Naive thymus-derived CD8-positive, alpha-beta T cell (primary cell): ENCODE results near the gene C4orf51. TPM values are rescaled to one million over a fixed set of nuclear protein-coding genes. Genes with fewer than 3 reads are reported as not detected.
"Not testable (repeated sequence)": the region's sequence is repeated elsewhere in the genome, so short reads cannot be mapped to it uniquely, and the experiment has no call there.

ENCODE experiments used
- ATAC-seq, 2 donors: fragments of 150-1000 bp; cut with Tn5 transposase in 1 of 2; sonication (Bioruptor Pico), chemical (Tn5 transposase) in 1 of 2; 1 replicate in 1 of 2; 2 replicates in 1 of 2; pipeline ENCODE4 v1.10.0; 2021; ENCODE audit warnings: mild to moderate bottlenecking in 2 of 2, moderate library complexity in 2 of 2
- POLR2A ChIA-PET: fragments of 350-600 bp; sonication (Branson Sonifier 250); formaldehyde crosslinking; loops from one replicate; lab custom pipeline; 2021; ENCODE audit warnings: antibody characterized with exemption; lab: Charles Lee
- DNase-seq, 10 donors: peaks; one replicate each; pipeline versions ENCODE4 v3.0.0 to v3.0.0-alpha.2; 2020 to 2022
- H3K27ac Mint-ChIP-seq, 10 donors: one replicate each; pipeline ENCODE4 v1.8.0; 2020 to 2022; ENCODE audit warnings: mild to moderate bottlenecking in 10 of 10, mixed read lengths in 10 of 10, moderate library complexity in 4 of 10, inconsistent platforms in 1 of 10
- H3K27me3 Mint-ChIP-seq, 5 donors: one replicate each; pipeline ENCODE4 v1.8.0; 2021 to 2022; ENCODE audit warnings: mixed read lengths in 5 of 5
- H3K36me3 Mint-ChIP-seq, 3 donors: one replicate each; pipeline ENCODE4 v1.8.0; 2020 to 2022; ENCODE audit warnings: mixed read lengths in 3 of 3, mild to moderate bottlenecking in 2 of 3, inconsistent platforms in 1 of 3
- H3K4me1 Mint-ChIP-seq, 4 donors: one replicate each; pipeline ENCODE4 v1.8.0; 2021 to 2022; ENCODE audit warnings: mixed read lengths in 4 of 4
- H3K4me3 Mint-ChIP-seq, 10 donors: one replicate each; pipeline ENCODE4 v1.8.0; 2020 to 2022; ENCODE audit warnings: mild to moderate bottlenecking in 10 of 10, mixed read lengths in 10 of 10, moderate library complexity in 6 of 10, inconsistent platforms in 1 of 10
- H3K9me3 Mint-ChIP-seq, 9 donors: one replicate each; pipeline ENCODE4 v1.8.0; 2020 to 2022; ENCODE audit warnings: mixed read lengths in 9 of 9, mild to moderate bottlenecking in 3 of 9, inconsistent platforms in 1 of 9, moderate library complexity in 1 of 9
- polyA plus RNA-seq, 3 donors: library from polyadenylated mRNA; unstranded; fragments of 300-500 nt; fragmentation: Illumina TruSeq; gene quantifications; one replicate each; pipeline ENCODE4 v1.2.3, GENCODE V29; 2021
- total RNA-seq, 8 experiments: library from RNA in 2 of 8; stranded (reverse) in 2 of 8; gene quantifications; one replicate each; pipeline ENCODE4 v1.2.3 and lab custom pipeline; 2021 to 2026

The C4orf51 gene
- total and polyA plus RNA-seq, 5 experiments from 2014 or later, result not detected

GRCh38 chr4:145680902-145681301, 956 bp downstream of the C4orf51 start:
- no peak overlapping the region for H3K27ac Mint-ChIP-seq
- H3K9me3 Mint-ChIP-seq, result peaks cover 4 to 16% (median 11%) of the 10 kb centered on the region in 9 donors
- peaks cover 0 to 3% (median 0%) of the 10 kb centered on the region in 3 donors for H3K36me3 Mint-ChIP-seq
- no peak for ATAC-seq
- no peak overlapping the region for H3K4me3 Mint-ChIP-seq
- H3K4me1 Mint-ChIP-seq, result no peaks in the 10 kb centered on the region
- peaks cover 2 to 26% (median 12%) of the 10 kb centered on the region in 5 donors for H3K27me3 Mint-ChIP-seq
- no peak for DNase-seq
- POLR2A ChIA-PET, result no interaction called here

GRCh38 chr4:145681518-145681917, 1.6 kb downstream of the C4orf51 start:
- Mint-ChIP-seq H3K27ac (no peak overlapping the region), H3K4me3 (no peak overlapping the region), H3K36me3 (peaks cover 0 to 3% (median 0%) of the 10 kb centered on the region in 3 donors), H3K9me3 (peaks cover 4 to 16% (median 11%) of the 10 kb centered on the region in 9 donors), H3K27me3 (peaks cover 2 to 26% (median 11%) of the 10 kb centered on the region in 5 donors), H3K4me1 (no peaks in the 10 kb centered on the region)
- no peak for DNase-seq
- no peak for ATAC-seq
- POLR2A ChIA-PET, result no interaction called here

- no peak for DNase-seq
- no peak overlapping the region for H3K4me3 Mint-ChIP-seq
- H3K36me3 Mint-ChIP-seq, result peaks cover 0 to 3% (median 0%) of the 10 kb centered on the region in 3 donors
- POLR2A ChIA-PET, result no interaction called here
- H3K4me1 Mint-ChIP-seq, result no peaks in the 10 kb centered on the region
- peaks cover 2 to 26% (median 11%) of the 10 kb centered on the region in 5 donors for H3K27me3 Mint-ChIP-seq
- ATAC-seq, result no peak
- H3K27ac Mint-ChIP-seq, result no peak overlapping the region
- peaks cover 4 to 12% (median 11%) of the 10 kb centered on the region in 9 donors for H3K9me3 Mint-ChIP-seq
Observed at GRCh38 chr4:145681956-145682355, 2.0 kb downstream of the C4orf51 start.

- no peaks in the 10 kb centered on the region for H3K4me1 Mint-ChIP-seq
- POLR2A ChIA-PET, result no interaction called here
- peaks cover 0 to 9% (median 4%) of the 10 kb centered on the region in 5 donors for H3K27me3 Mint-ChIP-seq
- H3K4me3 Mint-ChIP-seq, result no peak overlapping the region
- peaks cover 0 to 3% (median 0%) of the 10 kb centered on the region in 3 donors for H3K36me3 Mint-ChIP-seq
- no peak overlapping the region for H3K27ac Mint-ChIP-seq
- H3K9me3 Mint-ChIP-seq, result peaks cover 0 to 16% (median 0%) of the 10 kb centered on the region in 9 donors
- ATAC-seq (no peak), DNase-seq (no peak)
Observed at GRCh38 chr4:145686991-145687390, 7.0 kb downstream of the C4orf51 start.

- no peak for DNase-seq
- no peak for ATAC-seq
- Mint-ChIP-seq H3K9me3 (peaks cover 0 to 34% (median 3%) of the 10 kb centered on the region in 9 donors), H3K27me3 (no peaks in the 10 kb centered on the region), H3K27ac (no peak overlapping the region), H3K36me3 (peaks cover 0 to 4% (median 0%) of the 10 kb centered on the region in 3 donors), H3K4me1 (no peaks in the 10 kb centered on the region), H3K4me3 (no peak overlapping the region)
- POLR2A ChIA-PET, result no interaction called here
Observed at GRCh38 chr4:145690610-145691009, 10.7 kb downstream of the C4orf51 start.

- H3K4me1 Mint-ChIP-seq, POLR2A ChIA-PET, H3K27ac Mint-ChIP-seq, H3K36me3 Mint-ChIP-seq, H3K27me3 Mint-ChIP-seq, ATAC-seq, H3K4me3 Mint-ChIP-seq, DNase-seq: not testable (repeated sequence)
- peaks cover 0 to 36% (median 4%) of the 10 kb centered on the region in 9 donors for H3K9me3 Mint-ChIP-seq
Observed at GRCh38 chr4:145691416-145691815, 11.5 kb downstream of the C4orf51 start.

GRCh38 chr4:145694929-145695328, 15.0 kb downstream of the C4orf51 start:
- ATAC-seq (no peak), DNase-seq (no peak)
- Mint-ChIP-seq H3K4me1 (no peaks in the 10 kb centered on the region), H3K4me3 (no peak overlapping the region), H3K27me3 (peaks cover 0 to 7% (median 0%) of the 10 kb centered on the region in 5 donors), H3K36me3 (peaks cover 0 to 5% (median 0%) of the 10 kb centered on the region in 3 donors), H3K27ac (no peak overlapping the region), H3K9me3 (peaks cover 0 to 36% (median 4%) of the 10 kb centered on the region in 9 donors)
- POLR2A ChIA-PET, result no interaction called here

GRCh38 chr4:145697332-145697731, 17.4 kb downstream of the C4orf51 start:
- Mint-ChIP-seq H3K27ac (no peak overlapping the region), H3K9me3 (peaks cover 0 to 17% (median 3%) of the 10 kb centered on the region in 9 donors), H3K4me1 (no peaks in the 10 kb centered on the region), H3K36me3 (peaks cover 0 to 5% (median 0%) of the 10 kb centered on the region in 3 donors), H3K4me3 (no peak overlapping the region), H3K27me3 (peaks cover 0 to 17% (median 3%) of the 10 kb centered on the region in 5 donors)
- POLR2A ChIA-PET, result no interaction called here
- ATAC-seq (no peak), DNase-seq (no peak)

- DNase-seq, result no peak
- Mint-ChIP-seq H3K4me1 (no peaks in the 10 kb centered on the region), H3K27me3 (peaks cover 0 to 17% (median 3%) of the 10 kb centered on the region in 5 donors), H3K27ac (no peak overlapping the region), H3K36me3 (peaks cover 0 to 5% (median 0%) of the 10 kb centered on the region in 3 donors), H3K9me3 (peaks cover 0 to 14% (median 3%) of the 10 kb centered on the region in 9 donors), H3K4me3 (no peak overlapping the region)
- no peak for ATAC-seq
- POLR2A ChIA-PET, result no interaction called here
Observed at GRCh38 chr4:145698507-145698906, 18.6 kb downstream of the C4orf51 start.

GRCh38 chr4:145703850-145704497, 24.0 kb downstream of the C4orf51 start:
- peaks cover 0 to 5% (median 0%) of the 10 kb centered on the region in 3 donors for H3K36me3 Mint-ChIP-seq
- peaks cover 0 to 4% (median 0%) of the 10 kb centered on the region in 9 donors for H3K9me3 Mint-ChIP-seq
- no peak overlapping the region for H3K27ac Mint-ChIP-seq
- ATAC-seq (no peak), DNase-seq (no peak)
- H3K27me3 Mint-ChIP-seq, result peaks cover 0 to 17% (median 3%) of the 10 kb centered on the region in 5 donors
- H3K4me1 Mint-ChIP-seq, result no peaks in the 10 kb centered on the region
- POLR2A ChIA-PET, result no interaction called here
- no peak overlapping the region for H3K4me3 Mint-ChIP-seq

- no peak overlapping the region for H3K27ac Mint-ChIP-seq
- H3K27me3 Mint-ChIP-seq, result peaks cover 0 to 7% (median under 1%) of the 10 kb centered on the region in 5 donors
- peaks cover 0 to 26% (median 6%) of the 10 kb centered on the region in 3 donors for H3K36me3 Mint-ChIP-seq
- ATAC-seq (no peak), DNase-seq (no peak)
- POLR2A ChIA-PET, result no interaction called here
- H3K4me1 Mint-ChIP-seq, result no peaks in the 10 kb centered on the region
- H3K9me3 Mint-ChIP-seq, result peaks cover 6 to 41% (median 26%) of the 10 kb centered on the region in 9 donors
- no peak overlapping the region for H3K4me3 Mint-ChIP-seq
Observed at GRCh38 chr4:145709336-145709735, 29.4 kb downstream of the C4orf51 start.

- POLR2A ChIA-PET, result no interaction called here
- H3K36me3 Mint-ChIP-seq, result peaks cover 0 to 26% (median 6%) of the 10 kb centered on the region in 3 donors
- no peaks in the 10 kb centered on the region for H3K4me1 Mint-ChIP-seq
- H3K9me3 Mint-ChIP-seq, result peaks cover 6 to 41% (median 28%) of the 10 kb centered on the region in 9 donors
- ATAC-seq, result no peak
- H3K27ac Mint-ChIP-seq, result no peak overlapping the region
- H3K27me3 Mint-ChIP-seq, result peaks cover 0 to 7% (median 1%) of the 10 kb centered on the region in 5 donors
- no peak for DNase-seq
- no peak overlapping the region for H3K4me3 Mint-ChIP-seq
Observed at GRCh38 chr4:145709843-145710242, 29.9 kb downstream of the C4orf51 start.

GRCh38 chr4:145716200-145716599, 36.3 kb downstream of the C4orf51 start:
- Mint-ChIP-seq H3K9me3 (peaks cover 3 to 20% (median 9%) of the 10 kb centered on the region in 9 donors), H3K4me3 (no peak overlapping the region), H3K4me1 (peaks cover 9 to 14% (median 10%) of the 10 kb centered on the region in 4 donors), H3K27me3 (peaks cover 2 to 19% (median 15%) of the 10 kb centered on the region in 5 donors), H3K27ac (no peak overlapping the region), H3K36me3 (peaks cover 0 to 20% (median 4%) of the 10 kb centered on the region in 3 donors)
- POLR2A ChIA-PET, result no interaction called here
- ATAC-seq (no peak), DNase-seq (no peak)
